ENCODE measurements around the gene FAM107A.

The FAM107A gene

GRCh38 chr3:58535531-58536500 is 41.4 kb downstream of the FAM107A start:
- in situ Hi-C loops (cut with HindIII; ENCODE audit: low sequenced_read_pairs) = no loop called here
- no peak overlapping the region for H3K4me3 ChIP-seq (ENCODE audit: low read depth, low read length)
- no peak for DNase-seq (ENCODE audit: low read depth)
- TF ChIP-seq CTCF (IDR thresholded peaks at IDR 0.05; ENCODE audit: low read depth, low read length, missing control alignments) = no peak

DNA sequence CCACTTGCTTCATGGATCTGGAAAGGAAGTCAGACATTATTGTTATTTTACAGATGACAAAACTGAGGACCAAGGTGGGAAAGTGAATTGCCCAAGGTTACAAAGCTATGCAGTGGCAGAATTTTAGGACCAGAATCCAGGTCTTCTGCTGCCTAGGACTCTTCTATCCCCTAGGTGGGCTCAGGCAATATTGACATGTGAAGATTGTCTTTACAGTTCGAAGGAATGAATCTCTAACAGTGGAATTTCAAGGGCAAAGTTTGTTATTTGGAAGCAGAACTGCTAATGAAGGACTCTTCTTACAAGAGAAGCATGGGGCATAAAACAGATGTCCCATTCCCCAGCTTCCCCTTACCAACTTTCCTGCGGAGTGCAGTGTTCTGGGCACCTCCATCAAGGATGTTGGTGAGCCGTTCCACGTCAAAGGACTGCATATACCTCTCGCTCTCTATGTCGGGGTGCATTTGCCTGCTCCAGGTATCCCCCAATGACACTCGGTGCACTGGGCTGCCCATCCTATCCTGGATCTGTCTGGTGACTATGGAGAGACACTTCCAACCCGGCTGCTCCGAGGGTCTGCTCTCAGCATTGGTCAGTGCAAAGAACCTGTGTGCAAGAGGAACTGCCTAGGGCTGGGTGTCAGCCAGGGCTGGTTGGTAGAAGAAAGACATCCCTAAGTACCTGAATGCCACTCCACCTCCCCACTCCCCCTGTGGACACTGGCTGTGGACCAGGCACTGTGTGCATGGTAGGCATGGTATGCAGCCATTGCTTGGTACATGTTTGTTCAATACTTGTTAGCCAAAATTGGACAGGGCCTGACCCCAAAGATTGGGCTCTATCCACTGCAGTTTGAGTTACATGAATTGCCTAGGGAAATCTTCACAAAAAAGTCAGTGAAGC is 42.3 kb downstream of the FAM107A start:
- DNase-seq (ENCODE audit: low read depth) = no peak
- H3K4me3 ChIP-seq (ENCODE audit: low read depth, low read length) = no peak overlapping the region
- in situ Hi-C loops (cut with HindIII; ENCODE audit: low sequenced_read_pairs) = no loop called here
- no peak for TF ChIP-seq CTCF (IDR thresholded peaks at IDR 0.05; ENCODE audit: low read depth, low read length, missing control alignments)

DNA sequence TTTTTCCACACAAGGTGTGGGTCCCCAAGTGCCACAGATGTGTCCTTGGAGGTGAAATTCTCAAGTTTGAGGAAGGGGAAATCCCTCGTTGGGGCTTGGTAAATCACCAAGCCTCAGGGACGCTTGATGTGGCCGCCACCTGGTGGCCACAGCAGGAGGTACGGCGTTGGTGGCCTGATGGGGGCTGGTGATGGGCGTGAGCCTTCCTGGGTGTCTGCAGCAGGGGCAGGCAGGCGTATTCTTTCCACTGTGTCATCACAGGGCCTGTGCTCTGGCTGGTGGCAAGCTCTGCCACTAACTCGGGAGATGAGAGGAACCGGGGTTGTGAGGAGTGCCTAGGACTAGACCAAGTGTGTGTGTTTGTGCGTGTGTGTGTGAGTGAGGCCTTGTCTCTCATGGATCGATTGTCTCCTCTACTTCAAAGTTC is 44.4 kb downstream of the FAM107A start:
- in situ Hi-C loops (cut with HindIII; ENCODE audit: low sequenced_read_pairs) = no loop called here
- no peak for DNase-seq (ENCODE audit: low read depth)
- TF ChIP-seq CTCF (IDR thresholded peaks at IDR 0.05; ENCODE audit: low read depth, low read length, missing control alignments) = peak; percentile 85
- H3K4me3 ChIP-seq (ENCODE audit: low read depth, low read length) = no peak overlapping the region

DNA sequence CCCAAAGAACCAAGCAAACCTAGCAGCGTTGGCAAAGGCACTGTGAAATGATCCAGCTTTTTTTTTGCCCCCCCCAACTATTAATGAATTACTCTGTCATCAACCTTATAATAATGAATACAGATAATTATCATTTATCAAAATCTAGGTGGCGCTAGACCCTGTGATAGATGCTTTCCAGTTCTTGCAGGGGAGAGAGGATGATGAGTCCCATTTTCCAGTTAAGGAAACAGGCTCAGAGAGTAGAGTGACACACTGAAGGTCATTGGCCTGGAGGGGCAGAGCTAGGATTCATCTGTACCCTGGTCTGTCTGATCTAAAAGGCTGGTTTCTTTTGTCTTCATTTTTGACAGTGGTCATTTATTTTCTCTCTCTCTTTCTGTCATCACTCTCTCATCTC is 45.2 kb downstream of the FAM107A start:
- in situ Hi-C loops (cut with HindIII; ENCODE audit: low sequenced_read_pairs) = no loop called here
- no peak for DNase-seq (ENCODE audit: low read depth)
- TF ChIP-seq CTCF (IDR thresholded peaks at IDR 0.05; ENCODE audit: low read depth, low read length, missing control alignments) = no peak
- no peak overlapping the region for H3K4me3 ChIP-seq (ENCODE audit: low read depth, low read length)

DNA sequence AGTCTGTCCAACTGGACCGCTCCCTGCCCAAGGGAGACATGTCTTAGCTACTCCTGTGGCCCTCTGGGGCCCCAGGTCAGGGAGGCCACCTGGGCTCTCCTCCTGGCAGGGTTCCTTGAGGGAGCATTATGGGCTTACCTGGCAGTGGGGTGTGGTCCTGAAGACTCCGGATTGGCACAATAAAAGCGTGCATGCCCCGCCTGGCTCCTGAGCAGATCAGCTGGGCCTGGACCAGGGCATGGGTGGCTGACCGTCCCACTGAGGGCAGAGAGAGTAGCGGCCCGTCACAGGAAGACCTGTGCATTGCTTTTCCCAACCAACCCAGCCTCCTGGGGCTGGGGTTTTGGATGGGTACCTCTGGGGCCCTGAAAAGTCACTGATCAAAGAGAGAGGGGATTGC is 45.6 kb downstream of the FAM107A start:
- TF ChIP-seq CTCF (IDR thresholded peaks at IDR 0.05; ENCODE audit: low read depth, low read length, missing control alignments) = no peak
- no peak for DNase-seq (ENCODE audit: low read depth)
- in situ Hi-C loops (cut with HindIII; ENCODE audit: low sequenced_read_pairs) = no loop called here
- H3K4me3 ChIP-seq (ENCODE audit: low read depth, low read length) = no peak overlapping the region

- H3K4me3 ChIP-seq (ENCODE audit: low read depth, low read length) = no peak overlapping the region
- no peak for DNase-seq (ENCODE audit: low read depth)
- in situ Hi-C loops (cut with HindIII; ENCODE audit: low sequenced_read_pairs) = no loop called here
- TF ChIP-seq CTCF (IDR thresholded peaks at IDR 0.05; ENCODE audit: low read depth, low read length, missing control alignments) = no peak
These were observed 46.8 kb downstream of the FAM107A start for GRCh38 chr3:58530354-58530865.

Measured in astrocyte of the cerebellum (primary cell).